Measurements from ENCODE around the gene FLOT2.

FLOT2 gene

GRCh38 chr17:28864991-28865849, 32.3 kb downstream of the FLOT2 start:
- DNase-seq (ENCODE audit: insufficient read length, low spot score), result no peak
- TF ChIP-seq TAF1 (IDR thresholded peaks at IDR 0.05; ENCODE audit: low read depth, low read length), result no peak
- TF ChIP-seq PAX5 (IDR thresholded peaks at IDR 0.05; ENCODE audit: insufficient read depth, low read length, severe bottlenecking), result no peak
- no peak for TF ChIP-seq POLR2A (IDR thresholded peaks at IDR 0.05; ENCODE audit: low read depth, low read length)
- TF ChIP-seq SPI1 (IDR thresholded peaks at IDR 0.05; ENCODE audit: low read depth, low read length), result no peak
- no peak for TF ChIP-seq POLR2AphosphoS5 (IDR thresholded peaks at IDR 0.05; ENCODE audit: low read depth, low read length)
- no peak for TF ChIP-seq POU2F2 (IDR thresholded peaks at IDR 0.05; ENCODE audit: low read depth, low read length)
- FAIRE-seq, result no peak

- DNase-seq (ENCODE audit: insufficient read length, low spot score), result no peak
- TF ChIP-seq PAX5 (IDR thresholded peaks at IDR 0.05; ENCODE audit: insufficient read depth, low read length, severe bottlenecking), result no peak
- TF ChIP-seq SPI1 (IDR thresholded peaks at IDR 0.05; ENCODE audit: low read depth, low read length), result no peak
- no peak for TF ChIP-seq POLR2A (IDR thresholded peaks at IDR 0.05; ENCODE audit: low read depth, low read length)
- TF ChIP-seq TAF1 (IDR thresholded peaks at IDR 0.05; ENCODE audit: low read depth, low read length), result no peak
- TF ChIP-seq POLR2AphosphoS5 (IDR thresholded peaks at IDR 0.05; ENCODE audit: low read depth, low read length), result no peak
- TF ChIP-seq POU2F2 (IDR thresholded peaks at IDR 0.05; ENCODE audit: low read depth, low read length), result no peak
- no peak for FAIRE-seq
These were observed 33.6 kb downstream of the FLOT2 start for GRCh38 chr17:28863953-28864352.

- DNase-seq (ENCODE audit: insufficient read length, low spot score), result no peak
- no peak for FAIRE-seq
These were observed 35.0 kb downstream of the FLOT2 start for GRCh38 chr17:28862561-28862960.

GRCh38 chr17:28861393-28862203, 35.9 kb downstream of the FLOT2 start:
- no peak for FAIRE-seq

More at GRCh38 chr17:28862561-28862960, 35.0 kb downstream of the FLOT2 start:
- no peak for TF ChIP-seq TAF1 (IDR thresholded peaks at IDR 0.05; ENCODE audit: low read depth, low read length)
- TF ChIP-seq POU2F2 (IDR thresholded peaks at IDR 0.05; ENCODE audit: low read depth, low read length), result no peak
- no peak for TF ChIP-seq POLR2AphosphoS5 (IDR thresholded peaks at IDR 0.05; ENCODE audit: low read depth, low read length)
- TF ChIP-seq POLR2A (IDR thresholded peaks at IDR 0.05; ENCODE audit: low read depth, low read length), result no peak
- no peak for TF ChIP-seq SPI1 (IDR thresholded peaks at IDR 0.05; ENCODE audit: low read depth, low read length)
- TF ChIP-seq PAX5 (IDR thresholded peaks at IDR 0.05; ENCODE audit: insufficient read depth, low read length, severe bottlenecking), result no peak

GRCh38 chr17:28860363-28860808, 37.1 kb downstream of the FLOT2 start:
- TF ChIP-seq POLR2A (IDR thresholded peaks at IDR 0.05; ENCODE audit: low read depth, low read length) (no peak), PAX5 (IDR thresholded peaks at IDR 0.05; ENCODE audit: insufficient read depth, low read length, severe bottlenecking) (no peak), POU2F2 (IDR thresholded peaks at IDR 0.05; ENCODE audit: low read depth, low read length) (no peak), SPI1 (IDR thresholded peaks at IDR 0.05; ENCODE audit: low read depth, low read length) (no peak), TAF1 (IDR thresholded peaks at IDR 0.05; ENCODE audit: low read depth, low read length) (no peak), POLR2AphosphoS5 (IDR thresholded peaks at IDR 0.05; ENCODE audit: low read depth, low read length) (no peak)
- no peak for FAIRE-seq
- no peak for DNase-seq (ENCODE audit: insufficient read length, low spot score)

More at GRCh38 chr17:28861393-28862203, 35.9 kb downstream of the FLOT2 start:
- TF ChIP-seq POU2F2 (IDR thresholded peaks at IDR 0.05; ENCODE audit: low read depth, low read length) (no peak), POLR2A (IDR thresholded peaks at IDR 0.05; ENCODE audit: low read depth, low read length) (no peak), SPI1 (IDR thresholded peaks at IDR 0.05; ENCODE audit: low read depth, low read length) (no peak), TAF1 (IDR thresholded peaks at IDR 0.05; ENCODE audit: low read depth, low read length) (no peak), PAX5 (IDR thresholded peaks at IDR 0.05; ENCODE audit: insufficient read depth, low read length, severe bottlenecking) (no peak), POLR2AphosphoS5 (IDR thresholded peaks at IDR 0.05; ENCODE audit: low read depth, low read length) (no peak)
- no peak for DNase-seq (ENCODE audit: insufficient read length, low spot score)

GRCh38 chr17:28858801-28859355, 38.7 kb downstream of the FLOT2 start:
- FAIRE-seq, result no peak
- no peak for DNase-seq (ENCODE audit: insufficient read length, low spot score)
- TF ChIP-seq POLR2AphosphoS5 (IDR thresholded peaks at IDR 0.05; ENCODE audit: low read depth, low read length), result no peak
- no peak for TF ChIP-seq POLR2A (IDR thresholded peaks at IDR 0.05; ENCODE audit: low read depth, low read length)
- no peak for TF ChIP-seq POU2F2 (IDR thresholded peaks at IDR 0.05; ENCODE audit: low read depth, low read length)
- no peak for TF ChIP-seq TAF1 (IDR thresholded peaks at IDR 0.05; ENCODE audit: low read depth, low read length)
- no peak for TF ChIP-seq SPI1 (IDR thresholded peaks at IDR 0.05; ENCODE audit: low read depth, low read length)
- no peak for TF ChIP-seq PAX5 (IDR thresholded peaks at IDR 0.05; ENCODE audit: insufficient read depth, low read length, severe bottlenecking)

GRCh38 chr17:28857905-28858800, 39.4 kb downstream of the FLOT2 start:
- FAIRE-seq, result no peak
- no peak for DNase-seq (ENCODE audit: insufficient read length, low spot score)
- TF ChIP-seq POLR2A (IDR thresholded peaks at IDR 0.05; ENCODE audit: low read depth, low read length), result no peak
- TF ChIP-seq TAF1 (IDR thresholded peaks at IDR 0.05; ENCODE audit: low read depth, low read length), result no peak
- no peak for TF ChIP-seq POLR2AphosphoS5 (IDR thresholded peaks at IDR 0.05; ENCODE audit: low read depth, low read length)
- TF ChIP-seq PAX5 (IDR thresholded peaks at IDR 0.05; ENCODE audit: insufficient read depth, low read length, severe bottlenecking), result no peak

GRCh38 chr17:28856028-28856574, 41.4 kb downstream of the FLOT2 start:
- TF ChIP-seq SPI1 (IDR thresholded peaks at IDR 0.05; ENCODE audit: low read depth, low read length), result no peak
- TF ChIP-seq POU2F2 (IDR thresholded peaks at IDR 0.05; ENCODE audit: low read depth, low read length), result no peak
- TF ChIP-seq POLR2AphosphoS5 (IDR thresholded peaks at IDR 0.05; ENCODE audit: low read depth, low read length), result no peak
- TF ChIP-seq PAX5 (IDR thresholded peaks at IDR 0.05; ENCODE audit: insufficient read depth, low read length, severe bottlenecking), result no peak
- TF ChIP-seq POLR2A (IDR thresholded peaks at IDR 0.05; ENCODE audit: low read depth, low read length), result no peak
- no peak for TF ChIP-seq TAF1 (IDR thresholded peaks at IDR 0.05; ENCODE audit: low read depth, low read length)
- no peak for FAIRE-seq

More at GRCh38 chr17:28856028-28856574, 41.4 kb downstream of the FLOT2 start:
- no peak for DNase-seq (ENCODE audit: insufficient read length, low spot score)

Measured in GM12891 (cell line).